GM12891 (cell line): Measurements from ENCODE around the gene PRELID1.

Source experiments
- POLR2A ChIP-seq: IDR thresholded peaks from 2 replicates; pipeline ENCODE4 v1.6.1; 2011; ENCODE audit warnings: low read depth, low read length, control low read depth
- POLR2AphosphoS5 ChIP-seq: IDR thresholded peaks from 2 replicates; pipeline ENCODE4 v1.6.1; 2011; ENCODE audit warnings: low read depth, low read length, control low read depth
- POU2F2 ChIP-seq: IDR thresholded peaks from 2 replicates; pipeline ENCODE4 v1.6.1; 2011; ENCODE audit warnings: low read depth, mild to moderate bottlenecking, control low read depth, low read length, moderate library complexity
- SPI1 ChIP-seq: IDR thresholded peaks from 2 replicates; pipeline ENCODE4 v1.6.1; 2011; ENCODE audit warnings: low read depth, low read length, control low read depth
- TAF1 ChIP-seq: IDR thresholded peaks from 2 replicates; pipeline ENCODE4 v1.6.1; 2011; ENCODE audit warnings: low read depth, low read length, control low read depth

DNA sequence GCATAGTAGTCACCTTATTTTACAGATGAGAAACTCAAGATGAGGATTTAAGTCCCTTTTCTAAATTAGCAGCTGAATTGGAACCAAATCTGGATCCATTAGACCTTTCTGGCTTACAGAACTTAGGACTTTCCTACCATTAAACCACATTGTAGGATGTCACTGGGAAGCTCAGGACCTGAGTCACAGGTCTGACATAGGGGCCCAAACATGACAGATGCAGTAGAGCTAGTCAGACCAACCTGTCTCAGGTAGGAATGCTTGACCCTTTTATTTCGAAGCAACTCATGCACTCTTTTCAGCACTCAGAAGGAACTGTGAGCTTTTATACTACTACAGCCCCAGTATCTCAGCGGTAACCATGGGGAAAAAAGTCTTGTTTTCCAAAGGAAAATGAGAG is 2.6 kb upstream of the PRELID1 start:
- TF ChIP-seq POLR2AphosphoS5: no peak
- no peak for TF ChIP-seq POLR2A
- no peak for TF ChIP-seq TAF1
- TF ChIP-seq POU2F2: no peak
- no peak for TF ChIP-seq SPI1
